Thyroid gland (tissue), 4 donors: ENCODE data around the gene APCDD1L.

Source experiments
- CTCF ChIP-seq, 6 experiments: fragments of 200-600 bp in 3 of 6; fragments of 450-650 bp in 3 of 6; sonication (generic) in 3 of 6; IDR thresholded peaks; one replicate each; pipeline ENCODE4 v1.5.1; 2016 to 2019; ENCODE audit warnings: antibody characterized with exemption in 6 of 6, mild to moderate bottlenecking in 2 of 6, inconsistent platforms in 1 of 6, moderate library complexity in 1 of 6
- POLR2A ChIP-seq, 2 donors: fragments of 450-650 bp; IDR thresholded peaks; one replicate each; pipeline ENCODE4 v1.6.1; 2017; ENCODE audit warnings: antibody characterized with exemption in 2 of 2, mild to moderate bottlenecking in 2 of 2, moderate library complexity in 1 of 2

GRCh38 chr20:58466729-58467571 is 48.2 kb downstream of the APCDD1L start:
- TF ChIP-seq CTCF (IDR thresholded peaks at IDR 0.05) (no peak), POLR2A (IDR thresholded peaks at IDR 0.05) (no peak)
